Measurements from ENCODE around the gene CHST7. TPM values are rescaled to one million over a fixed set of nuclear protein-coding genes. Genes with fewer than 3 reads are reported as not detected.

The CHST7 gene, protein sequence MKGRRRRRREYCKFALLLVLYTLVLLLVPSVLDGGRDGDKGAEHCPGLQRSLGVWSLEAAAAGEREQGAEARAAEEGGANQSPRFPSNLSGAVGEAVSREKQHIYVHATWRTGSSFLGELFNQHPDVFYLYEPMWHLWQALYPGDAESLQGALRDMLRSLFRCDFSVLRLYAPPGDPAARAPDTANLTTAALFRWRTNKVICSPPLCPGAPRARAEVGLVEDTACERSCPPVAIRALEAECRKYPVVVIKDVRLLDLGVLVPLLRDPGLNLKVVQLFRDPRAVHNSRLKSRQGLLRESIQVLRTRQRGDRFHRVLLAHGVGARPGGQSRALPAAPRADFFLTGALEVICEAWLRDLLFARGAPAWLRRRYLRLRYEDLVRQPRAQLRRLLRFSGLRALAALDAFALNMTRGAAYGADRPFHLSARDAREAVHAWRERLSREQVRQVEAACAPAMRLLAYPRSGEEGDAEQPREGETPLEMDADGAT
- total RNA-seq (2022; extraction: Qiagen RNA extraction) = 22.0 to 42.6 TPM (median 36.9 TPM) in 5 replicates

GRCh38 chrX:46573331-46573891 lies at the start of gene CHST7:
Gene CHST7, plus strand, starts transcription at chrX:46573765. Its CDS starts 167 bp downstream, at chrX:46573932.

DNA sequence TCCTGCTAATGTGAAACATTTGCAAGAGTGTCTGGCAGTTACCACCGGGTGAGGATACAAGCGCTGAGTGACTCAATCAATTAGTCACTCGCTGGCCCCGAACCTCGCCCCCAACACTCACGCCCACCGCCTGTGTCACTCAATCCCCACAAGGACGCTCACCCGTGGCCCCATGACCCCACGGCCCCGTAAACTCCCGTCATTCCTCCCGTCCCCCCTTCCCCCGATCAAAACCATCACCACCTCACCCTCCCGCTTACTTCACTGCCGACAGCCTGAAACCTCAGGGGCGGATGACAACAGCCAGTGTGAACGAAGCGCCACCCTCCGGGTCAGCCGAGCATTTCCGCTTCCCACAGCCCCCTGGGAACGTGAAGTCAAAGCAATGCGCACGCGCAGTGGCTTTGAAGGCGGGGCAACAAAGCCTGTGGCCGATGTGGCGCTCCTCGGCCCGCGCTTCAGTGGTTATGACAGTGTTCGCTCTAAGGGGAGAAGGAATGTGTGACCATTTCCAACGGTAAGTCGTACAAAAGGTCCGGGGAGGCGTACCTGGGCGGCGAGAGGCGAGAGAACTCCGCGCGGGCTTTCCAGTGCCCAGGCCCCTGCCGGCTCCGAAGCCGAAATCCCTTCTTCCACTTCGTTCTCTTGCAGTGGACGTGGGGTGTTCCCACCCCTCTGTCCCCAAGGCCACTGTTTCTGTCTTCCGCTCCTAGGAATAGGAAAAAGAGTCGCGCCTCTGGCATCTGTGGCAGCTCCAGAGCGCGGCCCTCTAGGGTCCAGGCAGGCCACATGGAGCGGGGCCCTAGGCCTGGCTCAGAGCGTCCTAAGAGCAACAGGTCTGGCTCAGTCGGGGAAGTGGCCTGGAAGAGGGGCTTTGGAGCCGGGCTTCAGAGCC lies 28.2 kb upstream of the CHST7 start, which contains the start of gene ZNF674:
Gene ZNF674, minus strand, starts transcription at position 311 of the 895 bp plus-strand sequence. CDS start 3,334 bp downstream, outside the sequence.

Other genes with a start within 250 kb of the CHST7 start
- gene ZNF674, start 28.3 kb upstream of the CHST7 start, total RNA-seq (2022; extraction: Qiagen RNA extraction) = 1.5 to 4.1 TPM (median 1.8 TPM) in 5 replicates
- 8.0 to 11.5 TPM (median 9.6 TPM) in 5 replicates for gene SLC9A7, start 185.4 kb downstream of the CHST7 start, total RNA-seq (2022; extraction: Qiagen RNA extraction)

Data from A549 treated with Mapracorat at 1 μM for 4 hours (cell line).